ENCODE results near the gene MYOF. TPM values are rescaled to one million over a fixed set of nuclear protein-coding genes. Genes with fewer than 3 reads are reported as not detected.
"Not testable (repeated sequence)": the region's sequence is repeated elsewhere in the genome, so short reads cannot be mapped to it uniquely, and the experiment has no call there.

Gene MYOF
- total and polyA plus RNA-seq, 12 donors, result 4.1 to 119 (median 49.6) TPM

DNA sequence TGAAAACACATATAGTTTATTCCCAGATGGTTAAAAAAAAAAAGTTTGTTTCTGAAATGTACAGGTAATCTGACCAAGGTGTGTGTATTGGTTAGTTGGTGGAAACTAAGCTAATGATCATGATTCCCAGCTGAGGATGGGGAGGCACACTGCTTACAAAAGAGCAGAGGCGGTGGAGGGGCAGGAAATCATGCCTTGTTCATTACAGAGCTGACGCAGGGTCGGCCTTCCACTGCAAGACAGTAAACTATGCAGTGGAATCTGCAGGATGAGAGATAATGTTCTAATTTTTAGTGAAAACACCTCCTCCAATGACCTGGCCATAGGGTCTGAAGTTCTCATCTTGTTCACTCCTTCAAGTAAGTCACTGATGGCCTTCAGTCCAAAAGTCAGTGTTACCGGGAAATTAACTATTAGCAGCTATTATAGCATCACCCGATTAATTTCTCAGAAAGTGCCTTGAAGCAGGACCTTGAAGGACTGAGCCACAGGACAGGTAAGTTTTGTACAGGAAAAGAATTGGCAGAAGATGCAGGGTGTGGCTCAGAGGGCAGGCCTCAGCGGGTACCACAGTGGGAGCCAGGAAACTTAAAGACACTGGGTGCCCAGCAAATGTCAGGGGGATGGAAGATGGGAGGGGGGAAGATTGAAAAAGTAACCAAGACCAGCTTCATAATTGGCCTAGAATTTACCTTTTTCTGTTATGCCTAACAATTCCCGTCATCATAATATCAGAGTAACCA lies 36.0 kb downstream of the MYOF start:
- H3K4me1 ChIP-seq (replicated peaks in 1 of 2), result peaks cover 0 to 9% of the 10 kb centered on the region in 2 donors
- peaks cover 0 to 8% of the 10 kb centered on the region in 2 donors for H3K36me3 ChIP-seq (replicated peaks in 1 of 2)
- H3K27me3 ChIP-seq, result no peaks in the 10 kb centered on the region
- no peaks in the 10 kb centered on the region for H3K9me3 ChIP-seq (replicated peaks in 1 of 3)
- WGBS, 4 donors, result 75 to 89% (median 80%) methylated on average over 7 of the region's 7 CpGs
- H3K27ac ChIP-seq, result peak overlapping the region in 3 of 5 donors; percentile 8 to 75 (median 67)
- intact Hi-C loops (cut with DNase I), result no loop called here
- TF ChIP-seq POLR2A (IDR thresholded peaks at IDR 0.05), result no peak
- TF ChIP-seq, protein P1, sequence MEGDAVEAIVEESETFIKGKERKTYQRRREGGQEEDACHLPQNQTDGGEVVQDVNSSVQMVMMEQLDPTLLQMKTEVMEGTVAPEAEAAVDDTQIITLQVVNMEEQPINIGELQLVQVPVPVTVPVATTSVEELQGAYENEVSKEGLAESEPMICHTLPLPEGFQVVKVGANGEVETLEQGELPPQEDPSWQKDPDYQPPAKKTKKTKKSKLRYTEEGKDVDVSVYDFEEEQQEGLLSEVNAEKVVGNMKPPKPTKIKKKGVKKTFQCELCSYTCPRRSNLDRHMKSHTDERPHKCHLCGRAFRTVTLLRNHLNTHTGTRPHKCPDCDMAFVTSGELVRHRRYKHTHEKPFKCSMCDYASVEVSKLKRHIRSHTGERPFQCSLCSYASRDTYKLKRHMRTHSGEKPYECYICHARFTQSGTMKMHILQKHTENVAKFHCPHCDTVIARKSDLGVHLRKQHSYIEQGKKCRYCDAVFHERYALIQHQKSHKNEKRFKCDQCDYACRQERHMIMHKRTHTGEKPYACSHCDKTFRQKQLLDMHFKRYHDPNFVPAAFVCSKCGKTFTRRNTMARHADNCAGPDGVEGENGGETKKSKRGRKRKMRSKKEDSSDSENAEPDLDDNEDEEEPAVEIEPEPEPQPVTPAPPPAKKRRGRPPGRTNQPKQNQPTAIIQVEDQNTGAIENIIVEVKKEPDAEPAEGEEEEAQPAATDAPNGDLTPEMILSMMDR (IDR thresholded peaks at IDR 0.05), result no peak
- H3K4me3 ChIP-seq, result no peak overlapping the region
- DNase-seq, result peak in 1 of 7 donors; percentile 23

DNA sequence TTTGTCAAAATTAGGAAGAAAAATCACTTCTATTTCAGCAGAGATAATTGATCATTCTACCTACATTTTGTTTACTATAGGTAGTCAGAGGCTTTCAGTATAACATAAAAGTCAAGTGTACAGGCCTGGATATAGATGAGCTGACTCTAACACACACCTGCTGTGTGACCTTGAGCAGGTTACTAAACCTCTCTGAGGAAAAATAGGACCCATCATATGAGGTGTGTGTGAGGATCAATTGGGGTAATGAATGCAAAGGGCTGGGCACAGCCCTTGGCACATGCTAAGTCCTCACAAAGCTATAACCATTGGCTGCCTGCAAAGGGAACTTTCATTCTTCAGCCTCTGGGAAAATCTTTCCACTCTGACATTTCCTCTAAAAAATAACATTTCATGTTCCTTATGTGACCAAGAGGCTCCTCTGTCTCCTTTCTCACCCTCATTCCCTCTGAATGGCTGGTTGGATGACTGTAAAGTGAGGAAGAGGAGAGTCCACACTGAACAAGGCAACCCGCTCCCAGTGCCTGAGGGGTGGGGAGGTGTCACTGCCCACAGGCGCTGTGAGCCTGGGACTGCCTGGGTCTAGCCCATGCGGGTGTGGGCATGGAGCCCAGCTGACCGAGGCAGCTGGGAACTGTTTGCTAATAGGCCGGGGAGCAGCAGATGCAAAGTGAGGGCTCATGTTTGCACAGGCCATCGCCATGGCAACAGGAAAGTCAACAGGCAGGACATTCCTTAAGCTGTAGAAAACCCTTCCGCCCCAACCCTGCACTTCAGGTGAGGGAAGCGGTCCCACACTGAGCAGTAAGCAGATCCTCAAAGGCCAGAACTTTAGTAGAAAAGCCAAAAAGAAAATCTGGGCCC lies 36.8 kb downstream of the MYOF start:
- WGBS, 4 donors, result 52 to 60% (median 57%) methylated on average over 6 to 8 of the region's 8 CpGs
- H3K4me1 ChIP-seq (replicated peaks in 1 of 2), result peaks cover 0 to 13% of the 10 kb centered on the region in 2 donors

GRCh38 chr10:93443481-93443880 lies 38.7 kb downstream of the MYOF start:
- TF ChIP-seq POLR2A (IDR thresholded peaks at IDR 0.05), result no peak
- TF ChIP-seq, protein P1 (IDR thresholded peaks at IDR 0.05), result no peak
- Histone ChIP-seq H3K27ac (no peak overlapping the region), H3K4me1 (replicated peaks in 1 of 2) (peaks cover 0 to 23% of the 10 kb centered on the region in 2 donors), H3K27me3 (no peaks in the 10 kb centered on the region), H3K9me3 (replicated peaks in 1 of 3) (no peaks in the 10 kb centered on the region), H3K36me3 (replicated peaks in 1 of 2) (no peaks in the 10 kb centered on the region), H3K4me3 (no peak overlapping the region)
- 83 to 93% (median 88%) methylated on average over 1 of the region's 1 CpG for WGBS, 4 donors
- no peak for DNase-seq
- intact Hi-C loops (cut with DNase I), result no loop called here

More for the DNA sequence above, 36.8 kb downstream of the MYOF start:
- H3K36me3 ChIP-seq (replicated peaks in 1 of 2), result peaks cover 0 to 8% of the 10 kb centered on the region in 2 donors
- peak in 1 of 2 donors; percentile 25 for TF ChIP-seq POLR2A (IDR thresholded peaks at IDR 0.05)
- TF ChIP-seq, protein P1 (IDR thresholded peaks at IDR 0.05), result no peak
- DNase-seq, result peak; percentile 53 to 92 (median 82)
- H3K4me3 ChIP-seq, result no peak overlapping the region
- intact Hi-C loops (cut with DNase I), result no loop called here
- H3K27ac ChIP-seq, result peak overlapping the region in 3 of 5 donors; percentile 8 to 75 (median 67)
- H3K9me3 ChIP-seq (replicated peaks in 1 of 3), result no peaks in the 10 kb centered on the region
- no peaks in the 10 kb centered on the region for H3K27me3 ChIP-seq

DNA sequence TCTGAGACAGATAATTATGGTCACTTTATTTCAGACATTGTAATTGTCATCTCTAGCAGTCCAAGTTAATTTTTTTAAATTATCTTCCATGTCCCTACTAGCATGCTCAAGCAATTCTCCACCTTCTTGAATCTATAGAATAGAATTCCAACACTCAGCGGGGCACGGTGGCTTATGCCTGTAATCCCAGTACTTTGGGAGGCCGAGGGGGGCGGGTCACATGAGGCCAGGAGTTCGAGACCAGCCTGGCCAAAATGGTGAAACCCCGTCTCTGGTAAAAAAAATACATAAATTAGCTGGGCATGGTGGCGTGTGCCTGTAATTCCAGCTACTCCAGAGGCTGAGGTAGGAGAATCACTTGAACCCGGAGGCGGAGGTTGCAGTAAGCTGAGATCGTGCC lies 39.4 kb downstream of the MYOF start:
- H3K27ac ChIP-seq; H3K36me3 ChIP-seq (replicated peaks in 1 of 2); intact Hi-C loops (cut with DNase I); H3K27me3 ChIP-seq; H3K9me3 ChIP-seq (replicated peaks in 1 of 3); H3K4me3 ChIP-seq; DNase-seq: not testable (repeated sequence)
- 84 to 97% (median 90%) methylated on average over 10 of the region's 10 CpGs for WGBS, 4 donors
- H3K4me1 ChIP-seq (replicated peaks in 1 of 2), result peaks cover 4 to 30% of the 10 kb centered on the region in 2 donors
